MM.1S (cell line): Measurements from ENCODE around the gene CRTAC1.

Experiments used
- DNase-seq: peaks from one replicate; pipeline ENCODE4 v3.0.0-alpha.2; 2015
- H2AFZ ChIP-seq: fragments of 300-600 bp; sonication (generic); 2 replicates; pipeline ENCODE4 v1.6.0; 2016; ENCODE audit warnings: antibody characterized with exemption, low read length
- H3F3A ChIP-seq: fragments of 300-600 bp; sonication (generic); 2 replicates; pipeline ENCODE4 v1.6.1; 2016; ENCODE audit warnings: mild to moderate bottlenecking, antibody characterized with exemption, low read length, moderate library complexity, mixed read lengths; ENCODE audit not compliant: insufficient read depth
- H3K27ac ChIP-seq: fragments of 300-600 bp; sonication (generic); 2 replicates; pipeline ENCODE4 v1.5.1; 2016; ENCODE audit warnings: mild to moderate bottlenecking, low read length
- H3K27me3 ChIP-seq: fragments of 300-600 bp; sonication (generic); replicated peaks from 2 replicates; pipeline ENCODE4 v1.6.0; 2016; ENCODE audit warnings: low read length; ENCODE audit not compliant: insufficient read depth
- H3K36me3 ChIP-seq: fragments of 300-600 bp; sonication (generic); replicated peaks from 2 replicates; pipeline ENCODE4 v1.6.1; 2016; ENCODE audit warnings: mild to moderate bottlenecking, low read length, mixed read lengths; ENCODE audit not compliant: insufficient read depth
- H3K4me1 ChIP-seq: fragments of 300-600 bp; sonication (generic); 2 replicates; pipeline ENCODE4 v1.6.1; 2016; ENCODE audit warnings: low read length, mixed read lengths
- H3K4me2 ChIP-seq: fragments of 300-600 bp; sonication (generic); 2 replicates; pipeline ENCODE4 v1.6.0; 2016; ENCODE audit warnings: low read depth, low read length
- H3K4me3 ChIP-seq: fragments of 300-600 bp; sonication (generic); 2 replicates; pipeline ENCODE4 v1.5.1; 2016; ENCODE audit warnings: low read length, mixed read lengths
- H3K79me2 ChIP-seq: fragments of 300-600 bp; sonication (generic); 2 replicates; pipeline ENCODE4 v1.6.1; 2016; ENCODE audit warnings: mixed run types, low read length, mixed read lengths
- H3K9ac ChIP-seq: fragments of 300-600 bp; sonication (generic); 2 replicates; pipeline ENCODE4 v1.6.1; 2016; ENCODE audit warnings: low read length, mixed read lengths
- H3K9me2 ChIP-seq: fragments of 300-600 bp; sonication (generic); replicated peaks from 2 replicates; pipeline ENCODE4 v1.6.1; 2016; ENCODE audit warnings: mild to moderate bottlenecking, low read length, mixed read lengths; ENCODE audit not compliant: insufficient read depth
- H3K9me3 ChIP-seq: fragments of 300-600 bp; sonication (generic); replicated peaks from 2 replicates; pipeline ENCODE4 v1.6.1; 2016; ENCODE audit warnings: mild to moderate bottlenecking, low read length, mixed read lengths; ENCODE audit not compliant: insufficient read depth
- H4K20me1 ChIP-seq: fragments of 300-600 bp; sonication (generic); 2 replicates; pipeline ENCODE4 v1.6.1; 2016; ENCODE audit warnings: mild to moderate bottlenecking, low read length, moderate library complexity, mixed read lengths; ENCODE audit not compliant: insufficient read depth
- EZH2 ChIP-seq: fragments of 300-600 bp; sonication (generic); optimal IDR thresholded peaks from 2 replicates; pipeline ENCODE3; 2017; ENCODE audit warnings: low read depth, mild to moderate bottlenecking, antibody characterized with exemption, low read length, mixed read lengths
- EZH2phosphoT487 ChIP-seq: fragments of 300-600 bp; sonication (generic); IDR thresholded peaks from 2 replicates; pipeline ENCODE4 v1.6.1; 2018; ENCODE audit warnings: antibody characterized with exemption, low read length
- TF ChIP-seq, protein P1 (sequence below): fragments of 300-600 bp; sonication (generic); IDR thresholded peaks from 2 replicates; pipeline ENCODE4 v1.5.1; 2016; ENCODE audit warnings: antibody characterized with exemption, low read length, mixed read lengths

Gene CRTAC1

DNA sequence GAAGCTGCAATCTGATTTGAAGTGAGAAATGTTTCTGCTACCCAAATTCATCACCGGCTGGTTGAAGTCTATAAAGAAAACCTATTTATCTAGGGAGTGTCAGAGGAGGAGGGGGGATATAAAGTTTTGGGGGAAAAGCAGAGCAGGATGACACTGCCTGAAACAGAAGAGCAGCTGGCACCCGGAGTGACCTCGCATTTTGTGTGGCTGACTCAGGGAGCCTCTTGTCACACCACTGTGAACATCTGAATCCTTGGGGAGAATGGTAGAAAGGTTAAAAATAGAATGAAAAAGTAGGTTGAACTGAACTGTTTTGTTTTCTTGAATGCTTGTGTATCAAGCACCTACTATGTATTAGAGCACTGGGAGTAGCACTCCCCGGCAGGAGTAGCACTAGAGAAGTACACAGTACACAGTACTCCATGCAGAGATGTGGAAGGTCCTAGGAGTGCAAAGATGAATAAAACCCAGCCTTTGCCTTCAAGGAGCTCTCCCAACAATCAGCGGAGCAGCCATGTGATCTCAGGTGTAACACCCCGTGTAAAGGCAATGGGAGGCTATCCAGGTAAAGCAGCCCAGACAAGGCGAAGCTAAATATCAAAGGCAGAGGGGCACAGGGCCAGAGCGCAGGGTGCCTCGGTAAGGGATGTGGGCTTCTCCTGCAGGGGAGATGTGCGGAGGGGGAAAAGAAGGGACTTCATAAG lies 13.5 kb downstream of the CRTAC1 start:
- H3K4me2 ChIP-seq = no peak overlapping the region
- no peak for DNase-seq
- no peaks in the 10 kb centered on the region for H3K27me3 ChIP-seq

DNA sequence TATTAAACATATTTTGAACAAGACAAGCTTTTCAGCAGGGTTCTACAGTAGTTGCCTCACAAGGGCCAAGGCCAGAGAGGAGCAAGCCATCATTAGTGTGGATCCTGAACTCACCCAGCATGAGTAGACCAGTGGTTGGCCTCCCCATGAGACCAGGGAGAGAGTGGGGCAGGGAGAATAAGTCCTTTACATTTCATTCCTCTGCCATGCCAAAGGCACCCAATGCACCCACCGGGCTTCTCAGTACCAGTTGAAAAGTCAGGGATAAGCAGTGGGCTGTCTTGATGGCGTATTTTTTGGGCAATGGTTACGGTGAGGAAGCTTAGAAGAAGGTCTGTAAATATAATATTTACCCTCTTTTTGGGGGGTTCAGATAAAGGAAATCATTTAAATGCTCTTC lies 16.6 kb downstream of the CRTAC1 start:
- no peak overlapping the region for H3K27ac ChIP-seq
- H3K27me3 ChIP-seq = no peaks in the 10 kb centered on the region
- H3K36me3 ChIP-seq = no peaks in the 10 kb centered on the region
- H3K4me1 ChIP-seq = no peaks in the 10 kb centered on the region
- no peak overlapping the region for H3K4me3 ChIP-seq
- no peak overlapping the region for H3K4me2 ChIP-seq
- no peak for TF ChIP-seq EZH2
- TF ChIP-seq EZH2phosphoT487 = no peak
- TF ChIP-seq, protein P1, sequence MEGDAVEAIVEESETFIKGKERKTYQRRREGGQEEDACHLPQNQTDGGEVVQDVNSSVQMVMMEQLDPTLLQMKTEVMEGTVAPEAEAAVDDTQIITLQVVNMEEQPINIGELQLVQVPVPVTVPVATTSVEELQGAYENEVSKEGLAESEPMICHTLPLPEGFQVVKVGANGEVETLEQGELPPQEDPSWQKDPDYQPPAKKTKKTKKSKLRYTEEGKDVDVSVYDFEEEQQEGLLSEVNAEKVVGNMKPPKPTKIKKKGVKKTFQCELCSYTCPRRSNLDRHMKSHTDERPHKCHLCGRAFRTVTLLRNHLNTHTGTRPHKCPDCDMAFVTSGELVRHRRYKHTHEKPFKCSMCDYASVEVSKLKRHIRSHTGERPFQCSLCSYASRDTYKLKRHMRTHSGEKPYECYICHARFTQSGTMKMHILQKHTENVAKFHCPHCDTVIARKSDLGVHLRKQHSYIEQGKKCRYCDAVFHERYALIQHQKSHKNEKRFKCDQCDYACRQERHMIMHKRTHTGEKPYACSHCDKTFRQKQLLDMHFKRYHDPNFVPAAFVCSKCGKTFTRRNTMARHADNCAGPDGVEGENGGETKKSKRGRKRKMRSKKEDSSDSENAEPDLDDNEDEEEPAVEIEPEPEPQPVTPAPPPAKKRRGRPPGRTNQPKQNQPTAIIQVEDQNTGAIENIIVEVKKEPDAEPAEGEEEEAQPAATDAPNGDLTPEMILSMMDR = no peak
- no peak overlapping the region for H2AFZ ChIP-seq
- no peaks in the 10 kb centered on the region for H4K20me1 ChIP-seq
- no peak for DNase-seq
- H3K9me3 ChIP-seq = no peaks in the 10 kb centered on the region
- H3F3A ChIP-seq = no peaks in the 10 kb centered on the region
- H3K79me2 ChIP-seq = no peaks in the 10 kb centered on the region
- H3K9me2 ChIP-seq = no peaks in the 10 kb centered on the region
- no peak overlapping the region for H3K9ac ChIP-seq

More for the DNA sequence above, 13.5 kb downstream of the CRTAC1 start:
- no peak overlapping the region for H2AFZ ChIP-seq
- H3K27ac ChIP-seq = no peak overlapping the region
- H3K79me2 ChIP-seq = no peaks in the 10 kb centered on the region
- H3K9me2 ChIP-seq = no peaks in the 10 kb centered on the region
- H3K9ac ChIP-seq = no peak overlapping the region
- H3K9me3 ChIP-seq = no peaks in the 10 kb centered on the region
- TF ChIP-seq EZH2phosphoT487 (no peak), EZH2 (no peak)
- TF ChIP-seq, protein P1 = no peak
- no peaks in the 10 kb centered on the region for H3K36me3 ChIP-seq
- H3F3A ChIP-seq = no peaks in the 10 kb centered on the region
- no peak overlapping the region for H3K4me3 ChIP-seq
- no peaks in the 10 kb centered on the region for H4K20me1 ChIP-seq
- H3K4me1 ChIP-seq = no peaks in the 10 kb centered on the region

DNA sequence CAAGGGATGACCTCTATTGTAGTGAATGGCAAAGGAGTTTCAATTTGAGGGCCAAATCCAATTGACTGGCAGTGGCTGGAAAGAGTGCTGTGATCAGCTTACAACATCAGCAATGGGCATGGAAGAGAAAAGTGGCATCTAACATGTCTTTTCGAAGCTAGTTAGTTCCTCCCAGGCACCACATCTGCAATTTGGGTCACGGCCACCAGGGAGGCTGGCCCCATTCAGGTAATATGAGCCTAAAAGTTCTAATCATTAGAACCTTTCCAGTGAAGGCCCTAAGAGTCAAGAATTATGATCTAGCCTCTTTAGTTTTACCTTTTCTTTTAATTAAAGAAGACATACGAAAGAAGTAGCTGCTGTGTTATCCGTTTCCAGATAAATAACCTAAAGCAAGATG lies 17.3 kb downstream of the CRTAC1 start:
- Histone ChIP-seq H4K20me1 (no peaks in the 10 kb centered on the region), H3K27ac (no peak overlapping the region), H3K79me2 (no peaks in the 10 kb centered on the region), H3K9me3 (no peaks in the 10 kb centered on the region), H2AFZ (no peak overlapping the region), H3K27me3 (no peaks in the 10 kb centered on the region), H3K4me3 (no peak overlapping the region), H3K4me1 (no peaks in the 10 kb centered on the region), H3K36me3 (no peaks in the 10 kb centered on the region), H3K9ac (no peak overlapping the region), H3F3A (no peaks in the 10 kb centered on the region), H3K4me2 (no peak overlapping the region), H3K9me2 (no peaks in the 10 kb centered on the region)
- TF ChIP-seq, protein P1 = no peak; the same call in 1 of the 2 replicates
- no peak for TF ChIP-seq EZH2
- TF ChIP-seq EZH2phosphoT487 = no peak
- no peak for DNase-seq
